ENCODE measurements around the gene LOXL1. TPM values are rescaled to one million over a fixed set of nuclear protein-coding genes. Genes with fewer than 3 reads are reported as not detected.

Gene LOXL1
- total and polyA plus RNA-seq, 2 of the 13 experiments (the other 11 are each of a cell fraction or from before 2014, with no cell fraction given): 0.51 to 1.3 TPM

DNA sequence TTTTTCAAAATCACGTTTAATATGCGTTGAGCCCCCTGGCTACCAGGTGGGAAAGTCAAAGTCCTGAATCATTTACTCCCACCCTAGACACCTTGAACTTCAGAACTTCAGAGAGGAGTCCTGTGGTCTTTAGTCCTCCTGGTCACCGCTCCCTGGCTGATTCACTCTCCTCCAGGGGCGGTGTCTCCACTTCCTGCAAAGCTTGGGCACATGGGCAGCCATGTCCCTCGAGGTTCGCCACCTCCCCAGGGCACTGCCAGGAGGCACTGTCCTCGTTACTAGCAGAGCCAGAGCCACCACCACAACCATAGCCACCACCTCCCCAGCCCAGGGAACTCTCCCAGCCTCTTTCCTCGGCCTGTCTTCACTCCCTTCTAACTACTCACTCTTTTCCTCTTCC lies 31.0 kb downstream of the LOXL1 start:
- intact Hi-C loops (cut with micrococcal nuclease; ENCODE audit: unreplicated experiment) (no loop called here), in situ Hi-C loops (cut with HindIII; ENCODE audit: extremely low pct_ligation_motif_present, low pct_unique_long_range_greater_than_20kb) (no loop called here)
- no peak overlapping the region for H3K9ac ChIP-seq (ENCODE audit: insufficient read depth, low read depth, low read length)
- CTCF ChIA-PET (ENCODE audit: low intra/inter-chr PET ratio, low total read pairs): no interaction called here
- no peaks in the 10 kb centered on the region for H3K9me3 ChIP-seq (ENCODE audit: low read length)
- no peaks in the 10 kb centered on the region for H3K36me3 ChIP-seq (replicated peaks in 1 of 2; ENCODE audit: control insufficient read depth in 1 of 2, insufficient read depth in 2 of 2, low read length in 2 of 2)
- H3K4me1 ChIP-seq (ENCODE audit: insufficient read depth, low read length): no peaks in the 10 kb centered on the region
- BruUV-seq (replicated peaks): no TSS peak
- peaks cover 2 to 30% of the 10 kb centered on the region in 2 experiments; a peak in 4 of 5 replicates for H3K27me3 ChIP-seq (ENCODE audit: control insufficient read depth in 1 of 2, insufficient read depth in 2 of 2, low read length in 2 of 2)
- ATAC-seq: no peak
- H3K4me2 ChIP-seq (ENCODE audit: low read depth, low read length): no peak overlapping the region
- H3K27ac ChIP-seq (ENCODE audit: extremely low read length, insufficient read depth, low read length): no peak overlapping the region
- H3K4me3 ChIP-seq (replicated peaks in 1 of 3; ENCODE audit: insufficient read depth in 1 of 3, low read depth in 2 of 3, low read length in 3 of 3): no peak overlapping the region
- FAIRE-seq: no peak
- DNase-seq (ENCODE audit: low spot score): no peak
- H2AFZ ChIP-seq (ENCODE audit: low read length): no peak overlapping the region
- TF ChIP-seq ZMYM4 (CRISPR knock-in tag; IDR thresholded peaks at IDR 0.05) (no peak), XRCC5 (optimal IDR thresholded peaks at IDR 0.05; ENCODE audit: low read length) (no peak), ADNP (CRISPR knock-in tag; IDR thresholded peaks at IDR 0.05) (no peak), MEIS2 (CRISPR knock-in tag; IDR thresholded peaks at IDR 0.05) (no peak), NCOR1 (IDR thresholded peaks at IDR 0.05; ENCODE audit: borderline replicate concordance, low read length) (no peak), FOXC1 (CRISPR knock-in tag; IDR thresholded peaks at IDR 0.05; ENCODE audit: borderline replicate concordance) (no peak), ATF7 (IDR thresholded peaks at IDR 0.05) (no peak), ATF7 (CRISPR knock-in tag; IDR thresholded peaks at IDR 0.05) (no peak), ZNF530 (CRISPR knock-in tag; IDR thresholded peaks at IDR 0.05; ENCODE audit: low read depth) (no peak), ZNF350 (CRISPR knock-in tag; IDR thresholded peaks at IDR 0.05; ENCODE audit: borderline replicate concordance, low read depth) (no peak), ATRX (CRISPR knock-in tag; IDR thresholded peaks at IDR 0.05; ENCODE audit: borderline replicate concordance) (no peak), ZNF703 (CRISPR knock-in tag; IDR thresholded peaks at IDR 0.05; ENCODE audit: borderline replicate concordance) (no peak), ZNF451 (CRISPR knock-in tag; IDR thresholded peaks at IDR 0.05) (no peak)
- TF ChIP-seq, protein P1, sequence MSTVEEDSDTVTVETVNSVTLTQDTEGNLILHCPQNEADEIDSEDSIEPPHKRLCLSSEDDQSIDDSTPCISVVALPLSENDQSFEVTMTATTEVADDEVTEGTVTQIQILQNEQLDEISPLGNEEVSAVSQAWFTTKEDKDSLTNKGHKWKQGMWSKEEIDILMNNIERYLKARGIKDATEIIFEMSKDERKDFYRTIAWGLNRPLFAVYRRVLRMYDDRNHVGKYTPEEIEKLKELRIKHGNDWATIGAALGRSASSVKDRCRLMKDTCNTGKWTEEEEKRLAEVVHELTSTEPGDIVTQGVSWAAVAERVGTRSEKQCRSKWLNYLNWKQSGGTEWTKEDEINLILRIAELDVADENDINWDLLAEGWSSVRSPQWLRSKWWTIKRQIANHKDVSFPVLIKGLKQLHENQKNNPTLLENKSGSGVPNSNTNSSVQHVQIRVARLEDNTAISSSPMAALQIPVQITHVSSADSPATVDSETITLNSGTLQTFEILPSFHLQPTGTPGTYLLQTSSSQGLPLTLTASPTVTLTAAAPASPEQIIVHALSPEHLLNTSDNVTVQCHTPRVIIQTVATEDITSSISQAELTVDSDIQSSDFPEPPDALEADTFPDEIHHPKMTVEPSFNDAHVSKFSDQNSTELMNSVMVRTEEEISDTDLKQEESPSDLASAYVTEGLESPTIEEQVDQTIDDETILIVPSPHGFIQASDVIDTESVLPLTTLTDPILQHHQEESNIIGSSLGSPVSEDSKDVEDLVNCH (CRISPR knock-in tag; IDR thresholded peaks at IDR 0.05): no peak
- TF ChIP-seq, protein P2, sequence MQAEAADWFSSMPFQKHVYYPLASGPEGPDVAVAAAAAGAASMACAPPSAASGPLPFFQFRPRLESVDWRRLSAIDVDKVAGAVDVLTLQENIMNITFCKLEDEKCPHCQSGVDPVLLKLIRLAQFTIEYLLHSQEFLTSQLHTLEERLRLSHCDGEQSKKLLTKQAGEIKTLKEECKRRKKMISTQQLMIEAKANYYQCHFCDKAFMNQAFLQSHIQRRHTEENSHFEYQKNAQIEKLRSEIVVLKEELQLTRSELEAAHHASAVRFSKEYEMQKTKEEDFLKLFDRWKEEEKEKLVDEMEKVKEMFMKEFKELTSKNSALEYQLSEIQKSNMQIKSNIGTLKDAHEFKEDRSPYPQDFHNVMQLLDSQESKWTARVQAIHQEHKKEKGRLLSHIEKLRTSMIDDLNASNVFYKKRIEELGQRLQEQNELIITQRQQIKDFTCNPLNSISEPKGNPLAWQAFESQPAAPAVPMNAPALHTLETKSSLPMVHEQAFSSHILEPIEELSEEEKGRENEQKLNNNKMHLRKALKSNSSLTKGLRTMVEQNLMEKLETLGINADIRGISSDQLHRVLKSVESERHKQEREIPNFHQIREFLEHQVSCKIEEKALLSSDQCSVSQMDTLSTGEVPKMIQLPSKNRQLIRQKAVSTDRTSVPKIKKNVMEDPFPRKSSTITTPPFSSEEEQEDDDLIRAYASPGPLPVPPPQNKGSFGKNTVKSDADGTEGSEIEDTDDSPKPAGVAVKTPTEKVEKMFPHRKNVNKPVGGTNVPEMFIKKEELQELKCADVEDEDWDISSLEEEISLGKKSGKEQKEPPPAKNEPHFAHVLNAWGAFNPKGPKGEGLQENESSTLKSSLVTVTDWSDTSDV (CRISPR knock-in tag; IDR thresholded peaks at IDR 0.05): no peak
- TF ChIP-seq, protein P3, sequence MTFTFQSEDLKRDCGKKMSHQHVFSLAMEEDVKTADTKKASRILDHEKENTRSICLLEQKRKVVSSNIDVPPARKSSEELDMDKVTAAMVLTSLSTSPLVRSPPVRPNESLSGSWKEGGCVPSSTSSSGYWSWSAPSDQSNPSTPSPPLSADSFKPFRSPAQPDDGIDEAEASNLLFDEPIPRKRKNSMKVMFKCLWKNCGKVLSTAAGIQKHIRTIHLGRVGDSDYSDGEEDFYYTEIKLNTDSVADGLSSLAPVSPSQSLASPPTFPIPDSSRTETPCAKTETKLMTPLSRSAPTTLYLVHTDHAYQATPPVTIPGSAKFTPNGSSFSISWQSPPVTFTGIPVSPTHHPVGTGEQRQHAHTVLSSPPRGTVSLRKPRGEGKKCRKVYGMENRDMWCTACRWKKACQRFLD (CRISPR knock-in tag; IDR thresholded peaks at IDR 0.05; ENCODE audit: borderline replicate concordance): no peak
- TF ChIP-seq, protein P4, sequence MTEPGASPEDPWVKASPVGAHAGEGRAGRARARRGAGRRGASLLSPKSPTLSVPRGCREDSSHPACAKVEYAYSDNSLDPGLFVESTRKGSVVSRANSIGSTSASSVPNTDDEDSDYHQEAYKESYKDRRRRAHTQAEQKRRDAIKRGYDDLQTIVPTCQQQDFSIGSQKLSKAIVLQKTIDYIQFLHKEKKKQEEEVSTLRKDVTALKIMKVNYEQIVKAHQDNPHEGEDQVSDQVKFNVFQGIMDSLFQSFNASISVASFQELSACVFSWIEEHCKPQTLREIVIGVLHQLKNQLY (CRISPR knock-in tag; IDR thresholded peaks at IDR 0.05): no peak
- WGBS (ENCODE audit: low lambda C conversion rate): 18% methylated on average over 6 of the region's 8 CpGs
- POLR2A ChIA-PET: no interaction called here
- no peaks in the 10 kb centered on the region for H3K79me2 ChIP-seq (ENCODE audit: insufficient read depth, low read length)
- H4K20me1 ChIP-seq (ENCODE audit: insufficient read depth, low read length): no peaks in the 10 kb centered on the region
